ENCODE results near the gene CGB5. TPM values are rescaled to one million over a fixed set of nuclear protein-coding genes. Genes with fewer than 3 reads are reported as not detected.

The CGB5 gene
- polyA plus RNA-seq, 1 of the 3 experiments (the other 2 are of a cell fraction): 0.16 TPM

DNA sequence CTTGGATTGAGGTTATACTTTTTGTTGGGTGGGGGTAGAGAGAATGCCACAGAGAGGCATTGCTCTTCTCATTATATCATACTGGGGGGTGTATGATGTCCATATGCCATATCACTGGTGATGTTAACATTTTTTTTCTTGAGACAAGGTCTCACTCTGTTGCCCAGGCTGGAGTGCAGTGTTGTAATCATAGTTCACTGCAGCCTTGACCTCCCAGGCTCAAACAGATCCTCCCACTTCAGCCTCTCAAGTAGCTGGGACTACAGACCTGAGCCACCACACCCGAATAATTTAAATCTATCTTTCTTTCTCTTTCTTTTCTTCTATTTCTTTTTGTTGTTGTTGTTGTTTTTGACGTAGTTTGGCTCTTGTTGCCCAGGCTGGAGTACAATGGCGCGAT, 36.7 kb downstream of the CGB5 start:
- no peak overlapping the region for H2AFZ ChIP-seq (ENCODE audit: low read depth)
- ChIA-PET CTCF (interaction anchor here (0.6 to 2.2 kb wide), 2 partner anchors 18 to 221 kb away, joined by 3 to 8 read pairs; no protein-coding TSS in a partner anchor), POLR2A (no interaction called here)
- TF ChIP-seq SIN3A (IDR thresholded peaks at IDR 0.05; ENCODE audit: borderline replicate concordance, low read depth, low read length) (no peak), SMC3 (IDR thresholded peaks at IDR 0.05; ENCODE audit: low read depth, low read length) (no peak)
- no peaks in the 10 kb centered on the region for H3K27me3 ChIP-seq (ENCODE audit: insufficient read depth)
- H3K9ac ChIP-seq: no peak overlapping the region
- peaks cover 0 to 4% of the 10 kb centered on the region in 2 experiments; a peak in 1 of 4 replicates for H3K4me1 ChIP-seq (ENCODE audit: control insufficient read depth in 1 of 2, insufficient read depth in 2 of 2, low read depth in 1 of 2, low read length in 1 of 2)
- no peaks in the 10 kb centered on the region for H3K9me2 ChIP-seq
- peaks cover 5% of the 10 kb centered on the region; the same call in 1 of the 2 replicates for H3K79me2 ChIP-seq (ENCODE audit: insufficient read depth)
- H4K20me1 ChIP-seq (ENCODE audit: insufficient read depth): no peaks in the 10 kb centered on the region
- DNase-seq: no peak
- no peak overlapping the region for H3K27ac ChIP-seq (ENCODE audit: low read depth in 2 of 2, low read length in 1 of 2)
- no peaks in the 10 kb centered on the region for H3K36me3 ChIP-seq (replicated peaks in 1 of 2; ENCODE audit: control insufficient read depth in 1 of 2, insufficient read depth in 2 of 2, low read length in 1 of 2)
- peaks cover 8% of the 10 kb centered on the region for H3F3A ChIP-seq (replicated peaks; ENCODE audit: insufficient read depth)
- no peaks in the 10 kb centered on the region for H3K9me3 ChIP-seq
- WGBS (ENCODE audit: low lambda C conversion rate): 37% methylated on average over 4 of the region's 4 CpGs
- H3K4me2 ChIP-seq: no peak overlapping the region
- no peak overlapping the region for H3K4me3 ChIP-seq (ENCODE audit: low read depth in 2 of 2, low read length in 1 of 2)

DNA sequence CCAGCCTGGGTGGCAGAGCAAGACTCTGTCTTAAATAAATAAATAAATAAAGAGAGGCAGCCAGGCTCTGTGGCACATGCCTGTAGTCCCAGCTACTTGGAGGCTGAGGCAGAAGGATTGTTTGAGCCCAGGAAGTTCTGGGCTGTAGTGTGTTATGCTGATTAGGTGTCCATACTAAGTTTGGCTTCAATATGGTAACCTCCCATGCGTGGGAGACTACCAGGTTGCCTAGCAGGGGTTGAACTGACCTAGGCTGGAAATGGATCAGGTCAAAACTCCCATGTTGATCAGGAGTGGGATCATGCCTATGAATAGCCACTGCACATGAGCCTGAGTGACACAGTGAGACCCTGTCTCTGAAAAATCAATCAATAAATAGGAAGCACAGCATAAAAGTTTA, 37.6 kb downstream of the CGB5 start:
- 60% methylated on average over 1 of the region's 1 CpG for WGBS (ENCODE audit: low lambda C conversion rate)
- Histone ChIP-seq H3K4me3 (ENCODE audit: low read depth in 2 of 2, low read length in 1 of 2) (no peak overlapping the region), H3F3A (replicated peaks; ENCODE audit: insufficient read depth) (peaks cover 8% of the 10 kb centered on the region), H3K9me2 (no peaks in the 10 kb centered on the region), H3K27ac (ENCODE audit: low read depth in 2 of 2, low read length in 1 of 2) (no peak overlapping the region), H4K20me1 (ENCODE audit: insufficient read depth) (peaks cover 8% of the 10 kb centered on the region), H3K36me3 (replicated peaks in 1 of 2; ENCODE audit: control insufficient read depth in 1 of 2, insufficient read depth in 2 of 2, low read length in 1 of 2) (no peaks in the 10 kb centered on the region), H3K4me2 (no peak overlapping the region), H3K4me1 (ENCODE audit: control insufficient read depth in 1 of 2, insufficient read depth in 2 of 2, low read depth in 1 of 2, low read length in 1 of 2) (peaks cover under 1 to 6% of the 10 kb centered on the region in 2 experiments; a peak in 1 of 4 replicates), H3K79me2 (ENCODE audit: insufficient read depth) (peaks cover 14% of the 10 kb centered on the region), H3K27me3 (ENCODE audit: insufficient read depth) (no peaks in the 10 kb centered on the region), H3K9me3 (no peaks in the 10 kb centered on the region), H3K9ac (no peak overlapping the region), H2AFZ (ENCODE audit: low read depth) (no peak overlapping the region)
- CTCF ChIA-PET: interaction anchor here (1.3 to 2.2 kb wide), 4 partner anchors 8 to 118 kb away, joined by 3 to 9 read pairs (median 6); no protein-coding TSS in a partner anchor
- TF ChIP-seq, protein P1, sequence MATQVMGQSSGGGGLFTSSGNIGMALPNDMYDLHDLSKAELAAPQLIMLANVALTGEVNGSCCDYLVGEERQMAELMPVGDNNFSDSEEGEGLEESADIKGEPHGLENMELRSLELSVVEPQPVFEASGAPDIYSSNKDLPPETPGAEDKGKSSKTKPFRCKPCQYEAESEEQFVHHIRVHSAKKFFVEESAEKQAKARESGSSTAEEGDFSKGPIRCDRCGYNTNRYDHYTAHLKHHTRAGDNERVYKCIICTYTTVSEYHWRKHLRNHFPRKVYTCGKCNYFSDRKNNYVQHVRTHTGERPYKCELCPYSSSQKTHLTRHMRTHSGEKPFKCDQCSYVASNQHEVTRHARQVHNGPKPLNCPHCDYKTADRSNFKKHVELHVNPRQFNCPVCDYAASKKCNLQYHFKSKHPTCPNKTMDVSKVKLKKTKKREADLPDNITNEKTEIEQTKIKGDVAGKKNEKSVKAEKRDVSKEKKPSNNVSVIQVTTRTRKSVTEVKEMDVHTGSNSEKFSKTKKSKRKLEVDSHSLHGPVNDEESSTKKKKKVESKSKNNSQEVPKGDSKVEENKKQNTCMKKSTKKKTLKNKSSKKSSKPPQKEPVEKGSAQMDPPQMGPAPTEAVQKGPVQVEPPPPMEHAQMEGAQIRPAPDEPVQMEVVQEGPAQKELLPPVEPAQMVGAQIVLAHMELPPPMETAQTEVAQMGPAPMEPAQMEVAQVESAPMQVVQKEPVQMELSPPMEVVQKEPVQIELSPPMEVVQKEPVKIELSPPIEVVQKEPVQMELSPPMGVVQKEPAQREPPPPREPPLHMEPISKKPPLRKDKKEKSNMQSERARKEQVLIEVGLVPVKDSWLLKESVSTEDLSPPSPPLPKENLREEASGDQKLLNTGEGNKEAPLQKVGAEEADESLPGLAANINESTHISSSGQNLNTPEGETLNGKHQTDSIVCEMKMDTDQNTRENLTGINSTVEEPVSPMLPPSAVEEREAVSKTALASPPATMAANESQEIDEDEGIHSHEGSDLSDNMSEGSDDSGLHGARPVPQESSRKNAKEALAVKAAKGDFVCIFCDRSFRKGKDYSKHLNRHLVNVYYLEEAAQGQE (IDR thresholded peaks at IDR 0.05; ENCODE audit: low read depth, low read length): no peak
- no peak for TF ChIP-seq TAF1 (IDR thresholded peaks at IDR 0.05; ENCODE audit: borderline replicate concordance, low read depth, low read length)
- no peak for TF ChIP-seq MXI1 (IDR thresholded peaks at IDR 0.05; ENCODE audit: low read depth, low read length)
- no peak for TF ChIP-seq FOXJ3 (CRISPR knock-in tag; IDR thresholded peaks at IDR 0.05)
- no peak for TF ChIP-seq GATA2 (CRISPR knock-in tag; IDR thresholded peaks at IDR 0.05)
- TF ChIP-seq JUND (IDR thresholded peaks at IDR 0.05): no peak
- no peak for TF ChIP-seq SMC3 (IDR thresholded peaks at IDR 0.05; ENCODE audit: low read depth, low read length)
- no peak for TF ChIP-seq NFIC (IDR thresholded peaks at IDR 0.05; ENCODE audit: borderline replicate concordance)
- TF ChIP-seq, protein P2, sequence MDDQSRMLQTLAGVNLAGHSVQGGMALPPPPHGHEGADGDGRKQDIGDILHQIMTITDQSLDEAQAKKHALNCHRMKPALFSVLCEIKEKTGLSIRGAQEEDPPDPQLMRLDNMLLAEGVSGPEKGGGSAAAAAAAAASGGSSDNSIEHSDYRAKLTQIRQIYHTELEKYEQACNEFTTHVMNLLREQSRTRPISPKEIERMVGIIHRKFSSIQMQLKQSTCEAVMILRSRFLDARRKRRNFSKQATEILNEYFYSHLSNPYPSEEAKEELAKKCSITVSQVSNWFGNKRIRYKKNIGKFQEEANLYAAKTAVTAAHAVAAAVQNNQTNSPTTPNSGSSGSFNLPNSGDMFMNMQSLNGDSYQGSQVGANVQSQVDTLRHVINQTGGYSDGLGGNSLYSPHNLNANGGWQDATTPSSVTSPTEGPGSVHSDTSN (IDR thresholded peaks at IDR 0.05): no peak
- TF ChIP-seq RCOR1 (IDR thresholded peaks at IDR 0.05; ENCODE audit: low read length): no peak
- no peak for TF ChIP-seq RAD21 (IDR thresholded peaks at IDR 0.05; ENCODE audit: low read length)
- POLR2A ChIA-PET: no interaction called here
- no peak for DNase-seq

Data from SK-N-SH (cell line).